ENCODE results near the gene SACM1L.

- TF ChIP-seq POLR2A (IDR thresholded peaks at IDR 0.05; ENCODE audit: low read depth, low read length) (no peak), CEBPB (IDR thresholded peaks at IDR 0.05; ENCODE audit: low read depth, low read length) (no peak), RAD21 (IDR thresholded peaks at IDR 0.05; ENCODE audit: low read length) (no peak), RFX5 (IDR thresholded peaks at IDR 0.05; ENCODE audit: low read depth, low read length) (no peak), RCOR1 (IDR thresholded peaks at IDR 0.05; ENCODE audit: insufficient replicate concordance, low read length) (no peak), CHD1 (IDR thresholded peaks at IDR 0.05; ENCODE audit: low read depth, low read length) (no peak), MXI1 (IDR thresholded peaks at IDR 0.05; ENCODE audit: borderline replicate concordance, low read depth, low read length) (no peak), SMC3 (IDR thresholded peaks at IDR 0.05; ENCODE audit: low read depth, low read length) (no peak), MAFK (IDR thresholded peaks at IDR 0.05; ENCODE audit: low read depth, low read length) (no peak), BHLHE40 (IDR thresholded peaks at IDR 0.05; ENCODE audit: low read depth, low read length) (no peak)
- TF ChIP-seq, protein P1, sequence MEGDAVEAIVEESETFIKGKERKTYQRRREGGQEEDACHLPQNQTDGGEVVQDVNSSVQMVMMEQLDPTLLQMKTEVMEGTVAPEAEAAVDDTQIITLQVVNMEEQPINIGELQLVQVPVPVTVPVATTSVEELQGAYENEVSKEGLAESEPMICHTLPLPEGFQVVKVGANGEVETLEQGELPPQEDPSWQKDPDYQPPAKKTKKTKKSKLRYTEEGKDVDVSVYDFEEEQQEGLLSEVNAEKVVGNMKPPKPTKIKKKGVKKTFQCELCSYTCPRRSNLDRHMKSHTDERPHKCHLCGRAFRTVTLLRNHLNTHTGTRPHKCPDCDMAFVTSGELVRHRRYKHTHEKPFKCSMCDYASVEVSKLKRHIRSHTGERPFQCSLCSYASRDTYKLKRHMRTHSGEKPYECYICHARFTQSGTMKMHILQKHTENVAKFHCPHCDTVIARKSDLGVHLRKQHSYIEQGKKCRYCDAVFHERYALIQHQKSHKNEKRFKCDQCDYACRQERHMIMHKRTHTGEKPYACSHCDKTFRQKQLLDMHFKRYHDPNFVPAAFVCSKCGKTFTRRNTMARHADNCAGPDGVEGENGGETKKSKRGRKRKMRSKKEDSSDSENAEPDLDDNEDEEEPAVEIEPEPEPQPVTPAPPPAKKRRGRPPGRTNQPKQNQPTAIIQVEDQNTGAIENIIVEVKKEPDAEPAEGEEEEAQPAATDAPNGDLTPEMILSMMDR (conservative IDR thresholded peaks at IDR 0.05; ENCODE audit: low read depth, low read length) = no peak
- TF ChIP-seq, protein P2, sequence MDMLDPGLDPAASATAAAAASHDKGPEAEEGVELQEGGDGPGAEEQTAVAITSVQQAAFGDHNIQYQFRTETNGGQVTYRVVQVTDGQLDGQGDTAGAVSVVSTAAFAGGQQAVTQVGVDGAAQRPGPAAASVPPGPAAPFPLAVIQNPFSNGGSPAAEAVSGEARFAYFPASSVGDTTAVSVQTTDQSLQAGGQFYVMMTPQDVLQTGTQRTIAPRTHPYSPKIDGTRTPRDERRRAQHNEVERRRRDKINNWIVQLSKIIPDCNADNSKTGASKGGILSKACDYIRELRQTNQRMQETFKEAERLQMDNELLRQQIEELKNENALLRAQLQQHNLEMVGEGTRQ (IDR thresholded peaks at IDR 0.05; ENCODE audit: low read depth, low read length) = no peak
Observed at GRCh38 chr3:45771831-45772230, 82.6 kb downstream of the SACM1L start.

All from IMR-90 (cell line).